Endometrium (tissue), 2 donors: ENCODE measurements around the gene CCDC186.
"Not testable (repeated sequence)": the region's sequence is repeated elsewhere in the genome, so short reads cannot be mapped to it uniquely, and the experiment has no call there.

Source experiments
- FAIRE-seq: peaks from 2 replicates; lab custom pipeline; 2012; peaks lifted over from hg19 to GRCh38; lab: Jason Lieb, UNC
- donor health status: control.
- donor health status: control.

The CCDC186 gene

GRCh38 chr10:114173603-114173920, 441 bp downstream of the CCDC186 start:
- FAIRE-seq, result no peak

- no peak for FAIRE-seq
Observed at GRCh38 chr10:114172776-114173602, 1.0 kb downstream of the CCDC186 start.

DNA sequence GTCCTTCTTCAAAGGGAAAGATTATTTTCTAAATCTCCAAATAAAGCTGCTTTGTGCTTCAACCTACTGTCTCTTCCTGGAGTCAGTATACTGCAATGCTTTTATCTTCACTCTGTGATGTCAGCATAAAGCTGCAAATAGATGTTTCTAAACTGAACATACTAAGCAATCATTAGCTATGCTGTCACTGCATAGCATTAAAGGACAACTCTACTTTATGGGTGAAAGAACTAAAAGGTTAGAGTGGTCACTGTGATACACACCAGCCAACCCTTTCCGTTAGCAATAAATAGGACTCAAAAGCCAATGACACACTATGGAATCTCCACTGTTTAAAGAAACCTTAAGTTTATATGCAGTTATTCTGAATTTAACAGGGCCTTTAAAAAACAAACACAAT, 1.8 kb downstream of the CCDC186 start:
- FAIRE-seq, result no peak

DNA sequence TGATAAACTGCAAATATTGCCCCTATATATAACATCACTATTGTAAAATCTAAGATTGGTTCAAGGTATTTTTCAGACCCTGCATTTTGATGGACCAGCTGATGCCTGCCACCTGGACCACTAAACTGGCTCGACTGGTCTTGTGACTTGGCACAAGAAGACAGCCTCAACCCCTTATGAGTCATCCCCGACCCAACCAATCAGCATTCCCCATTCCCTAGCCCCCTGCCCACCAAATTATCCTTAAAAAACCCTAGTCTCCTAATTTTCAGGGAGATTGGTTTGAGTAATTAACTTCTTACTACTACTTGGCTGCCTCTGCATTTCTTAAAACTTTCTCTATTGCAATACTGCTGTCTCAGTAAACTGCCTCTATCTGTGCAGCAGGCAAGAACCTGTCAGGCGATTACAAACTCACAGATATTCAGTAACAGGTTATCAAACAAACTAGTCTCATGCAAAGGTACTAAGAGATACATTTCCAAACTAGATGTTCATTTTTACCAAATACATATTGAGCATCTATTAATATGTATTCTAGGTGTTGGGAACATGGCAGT, 5.5 kb downstream of the CCDC186 start:
- no peak for FAIRE-seq

DNA sequence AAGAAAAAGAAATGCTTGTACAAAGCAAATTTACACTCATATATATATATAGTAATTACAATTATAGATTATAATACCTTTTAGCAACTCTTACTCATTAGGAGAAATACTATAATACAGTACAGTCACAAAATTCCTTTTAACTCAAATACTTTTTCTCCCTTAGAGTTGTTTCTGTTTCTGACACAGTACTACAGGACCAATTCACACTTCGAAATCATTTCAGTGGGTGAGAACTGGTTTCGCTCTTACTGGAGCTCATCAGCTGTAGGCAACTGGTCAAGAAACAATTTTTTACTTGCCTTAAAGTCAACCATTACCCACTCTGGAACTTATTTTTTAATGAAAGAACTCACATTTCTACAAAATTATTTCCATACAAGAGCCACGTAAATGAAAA, 6.0 kb downstream of the CCDC186 start:
- no peak for FAIRE-seq

- no peak for FAIRE-seq
Observed at GRCh38 chr10:114166494-114166893, 7.5 kb downstream of the CCDC186 start.

GRCh38 chr10:114166043-114166442, 8.0 kb downstream of the CCDC186 start:
- no peak for FAIRE-seq

GRCh38 chr10:114163062-114163461, 10.9 kb downstream of the CCDC186 start:
- FAIRE-seq, result no peak

- FAIRE-seq, result no peak
Observed at GRCh38 chr10:114157912-114158311, 16.1 kb downstream of the CCDC186 start.

GRCh38 chr10:114151892-114152291, 22.1 kb downstream of the CCDC186 start:
- no peak for FAIRE-seq

DNA sequence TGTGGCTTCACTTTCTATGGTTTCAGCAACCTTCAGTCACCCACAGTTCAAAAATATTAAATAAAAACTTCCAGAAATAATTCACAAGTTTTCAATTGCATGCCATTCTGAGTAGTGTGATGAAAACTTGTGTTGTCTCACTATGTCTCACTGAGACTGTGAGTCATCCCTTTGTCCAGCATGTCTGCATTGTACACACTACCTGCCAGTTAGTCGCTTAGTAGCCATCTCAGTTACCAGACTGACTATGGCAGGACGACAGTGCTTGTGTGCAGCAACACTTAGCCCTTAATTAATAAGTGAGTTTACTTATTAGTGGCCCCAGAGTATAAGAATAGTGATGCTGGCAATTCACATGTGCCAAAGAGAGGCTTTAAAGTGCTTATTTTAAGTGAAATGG, 22.5 kb downstream of the CCDC186 start:
- FAIRE-seq, result no peak

DNA sequence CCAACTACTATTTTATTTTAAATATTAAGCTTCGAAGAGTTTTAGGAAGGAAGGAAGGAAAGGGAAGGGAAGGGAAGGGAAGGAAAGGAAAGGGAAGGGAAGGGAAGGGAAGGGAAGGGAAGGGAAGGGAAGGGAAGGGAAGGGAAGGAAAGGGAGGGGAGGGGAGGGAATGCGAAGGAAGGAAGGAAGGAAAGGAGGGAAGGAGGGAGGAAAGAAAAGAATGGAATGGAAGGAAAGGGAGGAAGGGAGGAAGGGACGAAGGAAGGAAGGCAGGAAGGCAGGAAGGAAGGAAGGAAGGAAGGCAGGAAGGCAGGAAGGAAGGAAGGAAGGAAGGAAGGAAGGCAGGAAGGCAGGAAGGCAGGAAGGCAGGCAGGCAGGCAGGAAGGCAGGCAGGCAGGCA, 24.5 kb downstream of the CCDC186 start:
- FAIRE-seq, result not testable (repeated sequence)

DNA sequence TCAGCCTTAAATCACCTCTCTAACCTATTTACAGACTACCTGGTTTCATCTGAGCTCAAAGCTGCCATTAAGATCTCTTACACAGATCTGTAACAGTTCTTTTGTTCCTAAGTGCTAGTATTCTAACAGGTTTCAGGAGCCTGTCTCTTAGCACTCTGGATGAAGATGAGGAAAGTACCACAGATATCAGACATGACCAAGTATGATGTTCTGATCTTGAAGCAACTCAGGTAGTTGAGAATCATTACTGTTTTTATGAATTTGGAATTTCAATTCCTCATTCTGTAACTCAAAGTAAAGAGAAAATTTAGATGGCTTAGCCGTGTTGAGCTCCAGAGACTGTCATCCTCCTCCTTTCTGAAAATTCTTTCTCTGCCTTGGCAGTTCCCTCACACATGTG, 30.8 kb downstream of the CCDC186 start:
- no peak for FAIRE-seq

DNA sequence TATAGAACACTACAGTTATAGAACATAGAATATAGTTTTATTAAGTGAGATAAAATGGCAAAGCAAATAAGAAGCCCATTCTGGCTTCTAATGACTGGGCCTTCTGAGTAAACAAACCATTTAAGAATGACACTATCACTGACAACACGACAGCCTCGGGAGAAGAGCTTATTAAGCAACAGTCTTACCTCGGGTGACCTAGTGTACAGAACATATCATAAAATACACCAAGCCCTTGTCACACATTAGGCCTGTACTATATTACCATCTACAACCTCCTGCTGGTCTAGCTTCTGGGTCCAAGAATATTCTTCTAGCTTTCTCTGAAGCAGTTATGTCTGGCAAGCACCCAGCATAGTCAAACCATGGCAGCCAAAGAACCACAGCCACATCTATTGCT, 32.0 kb downstream of the CCDC186 start:
- no peak for FAIRE-seq

DNA sequence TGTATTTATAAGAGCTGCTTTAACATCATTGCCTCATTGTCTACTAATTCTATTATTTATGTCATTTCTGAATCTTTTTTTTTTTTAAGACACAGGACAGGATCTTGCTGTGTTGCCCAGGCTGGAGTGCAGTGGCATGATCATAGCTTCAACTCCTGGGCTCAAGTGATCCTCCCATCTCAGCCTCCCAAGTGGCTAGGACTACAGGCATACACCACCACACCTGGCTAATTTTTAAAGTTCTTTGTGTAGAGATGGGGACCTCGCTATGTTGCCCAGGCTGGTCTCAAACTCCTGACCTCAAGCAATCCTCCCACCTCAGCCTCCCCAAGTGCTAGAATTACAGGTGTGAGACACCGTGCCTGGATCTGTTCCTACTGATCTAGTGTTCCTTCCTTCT, 33.2 kb downstream of the CCDC186 start:
- not testable (repeated sequence) for FAIRE-seq

- FAIRE-seq, result no peak
Observed at GRCh38 chr10:114140036-114140435, 34.0 kb downstream of the CCDC186 start.

- FAIRE-seq, result no peak
Observed at GRCh38 chr10:114138581-114138980, 35.4 kb downstream of the CCDC186 start.

DNA sequence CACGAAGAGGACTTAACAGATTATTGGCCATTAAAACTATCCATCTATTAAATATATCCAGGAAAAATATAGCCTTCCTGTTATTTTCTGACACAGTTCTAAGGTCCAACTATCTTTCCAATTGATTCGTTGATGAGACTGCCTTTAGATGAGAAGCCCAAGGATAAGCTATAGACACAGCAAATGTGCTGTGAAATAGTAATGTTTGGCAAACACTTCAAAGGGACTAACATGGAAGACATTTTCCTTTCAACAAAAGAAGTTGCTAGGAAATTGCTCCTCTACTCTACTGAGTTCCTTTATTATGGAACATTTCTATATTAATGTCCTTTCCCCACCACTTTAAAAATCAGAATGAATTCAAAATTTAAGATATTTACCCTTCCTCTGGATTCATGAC, 38.5 kb downstream of the CCDC186 start:
- no peak for FAIRE-seq

DNA sequence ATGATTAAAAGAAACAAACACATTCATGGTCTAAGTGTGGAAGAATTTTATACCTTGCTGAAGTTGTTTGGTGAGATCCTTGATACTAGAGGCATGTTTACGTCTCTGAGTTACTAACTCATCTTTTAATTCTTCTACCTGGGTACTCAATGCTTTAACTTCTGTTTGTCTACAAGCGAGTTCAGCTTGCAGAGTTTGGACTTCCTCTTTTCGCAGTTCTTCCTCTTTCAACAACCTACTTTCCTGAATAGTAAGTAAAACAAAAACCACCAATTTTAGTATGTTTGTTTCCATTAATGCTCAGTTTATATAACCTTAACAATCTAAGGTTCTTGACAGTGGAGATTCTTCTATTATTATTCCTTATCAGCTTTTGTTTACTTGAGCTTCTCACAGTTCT, 42.9 kb downstream of the CCDC186 start:
- no peak for FAIRE-seq

- peak; percentile 4 for FAIRE-seq
Observed at GRCh38 chr10:114121031-114121430, 53.0 kb downstream of the CCDC186 start.

- FAIRE-seq, result no peak
Observed at GRCh38 chr10:114118514-114118913, 55.5 kb downstream of the CCDC186 start.

DNA sequence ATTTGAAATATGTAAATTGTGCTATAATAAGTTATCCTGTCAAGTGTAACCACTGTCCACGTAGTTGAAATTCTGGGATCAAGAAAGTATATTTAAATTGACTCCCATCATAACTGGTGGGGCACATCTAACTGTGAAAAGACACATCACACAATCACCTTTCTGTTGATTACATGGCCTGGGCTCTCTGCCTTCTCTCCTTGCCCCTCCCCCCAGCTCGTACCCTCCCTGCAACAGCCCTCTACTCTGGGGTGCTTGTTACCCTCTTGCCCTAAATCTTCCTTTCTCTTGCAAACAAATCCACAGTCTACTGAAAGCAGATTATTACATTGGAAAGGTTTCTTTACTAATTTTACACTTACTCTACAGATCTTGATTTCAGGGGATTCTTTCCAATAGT, 56.3 kb downstream of the CCDC186 start:
- FAIRE-seq, result no peak

- FAIRE-seq, result no peak
Observed at GRCh38 chr10:114115661-114116445, 58.1 kb downstream of the CCDC186 start.
